GM18909 (cell line): ENCODE data around the gene TP63.

Source experiments
- ATAC-seq: cut with Tn5 transposase; IDR thresholded peaks from one replicate; pipeline ENCODE4 v1.9.1; 2021; ENCODE audit warnings: mild to moderate bottlenecking; ENCODE audit not compliant: unreplicated experiment, poor library complexity

TP63 gene

DNA sequence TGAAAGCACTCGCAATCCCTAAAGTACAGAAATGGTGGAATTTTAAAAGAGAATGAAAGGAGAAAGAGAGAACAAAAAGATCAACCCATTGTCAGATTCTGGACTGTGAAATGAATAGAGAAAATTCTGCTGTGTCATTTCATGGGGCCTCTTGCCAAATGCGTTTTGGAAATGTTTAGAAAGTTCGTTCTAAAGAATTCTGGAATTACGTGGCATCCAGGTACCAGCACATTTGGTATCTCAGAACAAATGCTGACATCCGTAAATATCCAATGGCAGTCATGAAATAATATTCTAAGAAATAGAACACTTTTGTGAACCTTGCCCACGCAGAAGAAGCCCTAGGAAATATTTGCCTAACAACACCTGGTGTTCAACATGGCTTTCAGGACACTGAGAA lies 270.3 kb downstream of the TP63 start:
- ATAC-seq: no peak

GRCh38 chr3:189902230-189903186 lies 271.3 kb downstream of the TP63 start:
- no peak for ATAC-seq

- no peak for ATAC-seq
These were observed 272.5 kb downstream of the TP63 start for GRCh38 chr3:189903562-189904250.

- ATAC-seq: no peak
These were observed 276.6 kb downstream of the TP63 start for GRCh38 chr3:189907803-189908202.

GRCh38 chr3:189908646-189909045 lies 277.5 kb downstream of the TP63 start:
- ATAC-seq: no peak

DNA sequence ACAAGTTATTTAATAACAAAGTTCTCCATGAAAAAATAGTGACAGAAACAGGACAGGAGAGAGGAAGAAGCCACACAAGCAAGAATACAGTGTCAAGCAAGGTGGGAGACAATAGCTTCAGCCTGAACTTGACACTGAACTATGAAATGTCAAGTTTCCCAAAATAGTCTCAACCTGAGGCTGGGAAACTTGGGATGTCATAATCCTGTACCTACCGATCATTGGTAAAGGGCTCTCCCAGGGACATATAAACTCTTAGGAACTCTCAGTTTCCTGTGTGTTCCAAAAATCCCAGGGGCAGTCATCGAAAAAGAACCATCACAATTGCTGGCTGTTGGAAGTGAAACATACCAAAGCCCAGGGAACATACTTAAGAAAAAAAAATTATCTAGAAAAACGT lies 277.9 kb downstream of the TP63 start:
- ATAC-seq: no peak

DNA sequence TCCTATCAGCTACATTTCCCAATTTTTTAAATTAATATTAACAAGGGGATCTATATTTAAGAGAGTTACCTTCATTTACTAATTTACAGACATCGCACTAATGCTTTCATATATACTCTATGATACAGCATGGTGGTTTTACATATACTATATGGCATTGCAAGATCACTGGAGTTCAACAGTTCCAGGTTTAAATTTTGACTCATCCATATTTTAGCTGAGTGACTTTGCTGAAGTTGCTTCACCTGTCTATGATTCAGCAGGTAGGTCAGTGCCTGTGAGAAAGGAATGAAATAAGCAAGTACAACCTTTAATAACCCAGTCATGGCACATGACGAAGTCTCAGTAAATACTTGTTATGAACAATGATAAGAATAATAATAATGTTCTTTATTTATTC lies 278.4 kb downstream of the TP63 start:
- no peak for ATAC-seq

DNA sequence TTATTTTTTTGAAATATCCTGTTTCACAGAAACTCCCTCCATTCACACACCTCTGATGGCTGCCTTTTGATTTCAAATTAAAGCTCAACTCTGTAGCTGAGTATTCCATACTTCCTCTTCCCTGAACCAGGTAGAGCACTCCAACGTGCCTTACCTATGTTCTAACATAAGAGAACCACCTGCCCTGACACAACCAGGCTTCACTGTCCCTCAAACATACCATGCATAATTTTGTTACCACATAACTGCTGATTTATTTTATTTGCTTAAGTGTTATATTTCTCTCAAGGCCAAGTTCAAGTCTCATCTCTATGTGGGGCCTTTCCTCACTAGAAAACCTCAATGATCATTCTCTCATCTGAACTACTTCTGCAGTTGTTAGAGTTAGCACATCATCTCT lies 279.8 kb downstream of the TP63 start:
- ATAC-seq: no peak

- ATAC-seq: no peak
These were observed 283.6 kb downstream of the TP63 start for GRCh38 chr3:189914799-189915198.

- no peak for ATAC-seq
These were observed 290.6 kb downstream of the TP63 start for GRCh38 chr3:189921770-189922169.

DNA sequence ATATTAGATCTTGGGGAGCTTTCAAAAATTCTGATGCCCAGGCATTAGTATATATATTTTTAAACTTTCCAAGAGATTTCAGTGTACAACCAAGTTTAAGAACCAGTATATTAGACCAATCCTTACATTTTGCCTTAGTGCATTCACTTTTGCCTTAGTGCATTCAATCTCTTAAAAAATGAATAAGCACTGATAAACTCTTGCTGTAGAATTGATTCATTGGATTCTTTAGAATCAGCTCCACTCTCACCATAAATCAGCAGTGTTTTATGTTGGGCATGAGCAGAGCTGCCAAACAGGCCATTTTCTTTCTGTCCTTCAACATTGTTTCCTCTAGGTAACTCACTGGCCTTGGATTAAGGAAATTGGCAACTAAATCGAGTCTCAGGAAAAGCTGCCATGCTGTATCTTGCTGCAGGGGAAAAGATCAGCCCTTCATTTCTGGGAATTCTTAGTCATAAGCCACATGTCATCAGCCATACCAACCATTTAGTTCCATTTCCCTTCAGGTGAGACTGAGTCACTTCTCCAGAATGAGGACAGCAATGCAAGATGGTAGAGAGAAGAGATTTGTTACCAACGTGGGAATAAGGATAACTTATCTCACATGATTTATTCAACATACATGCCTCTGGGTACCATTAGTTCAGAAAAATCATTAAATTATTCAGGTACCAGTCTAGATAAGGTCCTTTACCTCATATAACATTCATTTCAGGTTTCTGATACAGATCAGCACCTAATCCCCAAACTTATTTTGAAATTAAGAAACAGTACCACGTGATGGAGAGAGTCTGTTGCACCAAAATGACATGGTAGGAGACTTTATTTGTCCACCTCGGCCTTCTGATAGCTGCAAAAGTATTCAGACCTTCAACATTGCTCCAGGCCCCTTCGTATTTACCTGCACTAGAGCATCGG lies 297.0 kb downstream of the TP63 start:
- no peak for ATAC-seq

- no peak for ATAC-seq
These were observed 305.2 kb downstream of the TP63 start for GRCh38 chr3:189936201-189936945.

DNA sequence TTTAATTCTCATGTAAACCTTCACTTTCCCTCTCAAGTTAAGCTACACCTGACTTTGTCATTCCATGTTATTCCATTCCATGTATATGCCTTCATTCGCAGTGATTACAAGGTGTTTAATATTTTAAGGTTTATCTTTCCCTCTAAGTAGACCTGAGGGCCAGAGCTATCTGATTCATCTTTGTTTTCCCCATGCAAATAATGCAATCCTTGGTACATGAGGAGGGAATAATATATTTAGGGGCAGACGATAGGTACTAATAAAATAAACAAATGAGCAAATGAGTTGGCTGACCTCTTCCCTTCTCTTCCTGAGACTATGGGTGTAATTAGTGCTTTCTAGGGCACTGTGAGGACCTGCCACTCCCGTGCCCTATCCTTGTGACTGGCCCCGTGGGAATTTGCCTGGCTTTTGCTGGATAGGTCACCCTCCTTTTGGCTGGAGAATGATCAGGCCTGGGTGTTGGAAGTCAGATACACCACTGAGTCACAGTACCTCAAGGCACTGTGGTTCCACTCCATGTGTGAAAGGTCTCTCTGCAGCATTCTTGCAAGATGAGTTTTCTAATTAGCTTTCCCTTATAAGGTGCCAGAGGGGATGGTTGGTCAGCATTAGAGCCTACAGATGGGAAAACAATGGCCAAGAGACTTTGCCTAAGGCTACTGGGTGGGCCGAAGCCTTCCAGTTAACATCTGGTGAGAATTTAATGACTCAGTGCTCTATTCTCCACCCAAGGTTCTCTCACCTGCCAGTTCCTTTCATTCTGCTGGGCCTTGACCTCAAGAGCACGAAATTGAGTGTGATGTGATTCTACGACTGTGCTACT lies 306.3 kb downstream of the TP63 start:
- no peak for ATAC-seq

DNA sequence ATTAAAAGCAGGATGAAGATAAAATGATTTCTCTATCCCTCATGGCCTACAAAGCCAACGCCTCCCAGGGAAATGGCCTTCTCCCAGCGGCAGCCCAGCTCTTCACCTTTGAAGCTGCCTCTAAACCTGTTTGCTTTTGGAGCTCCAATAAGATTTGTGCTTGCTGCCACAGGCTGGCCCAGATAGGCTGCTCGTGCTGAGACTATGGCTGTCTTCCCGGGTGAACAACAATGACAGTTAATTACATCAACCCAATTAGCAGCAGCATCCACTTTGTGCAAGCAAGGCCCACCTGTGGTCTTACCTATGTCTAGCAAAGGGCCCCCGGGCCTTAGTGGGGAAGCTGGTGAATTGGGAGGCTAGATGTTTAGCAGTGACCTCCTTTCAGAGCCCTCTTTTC lies 309.9 kb downstream of the TP63 start:
- ATAC-seq: no peak

GRCh38 chr3:189941679-189942078 lies 310.5 kb downstream of the TP63 start:
- no peak for ATAC-seq

DNA sequence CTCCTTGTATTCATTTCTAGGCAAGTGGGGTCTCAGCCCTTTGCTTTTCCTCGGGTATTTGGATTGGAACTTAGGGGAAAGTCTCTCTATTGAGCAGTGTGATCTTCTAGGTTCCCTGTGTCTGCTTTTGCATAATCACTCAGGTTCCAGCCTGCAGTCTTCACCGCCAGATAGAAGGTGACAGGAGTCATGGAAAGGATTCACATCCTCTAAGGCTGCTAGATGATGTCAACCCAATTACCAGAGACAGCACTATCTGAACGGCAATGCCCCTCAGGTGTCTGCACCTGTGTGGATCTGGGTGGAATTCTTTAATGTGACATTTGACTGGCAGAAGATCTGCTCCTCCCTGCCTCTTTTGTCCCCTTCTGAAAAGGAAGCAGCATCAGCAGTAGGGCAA lies 311.8 kb downstream of the TP63 start:
- no peak for ATAC-seq

- ATAC-seq: no peak
These were observed 313.3 kb downstream of the TP63 start for GRCh38 chr3:189944285-189945145.
